SK-N-SH treated with all-trans-retinoic acid at 6 μM for 48 hours (cell line): ENCODE results near the gene NDFIP1.

Experiments used
- ATAC-seq: fragments of 200-7000 bp; cut with Tn5 transposase; 3 replicates; pipeline ENCODE4 v1.9.1; 2020; ENCODE audit warnings: mild to moderate bottlenecking, moderate library complexity
- ARNTL ChIP-seq: fragments of 450-650 bp; formaldehyde crosslinking; IDR thresholded peaks from 2 replicates; pipeline ENCODE4 v1.5.0; 2020; ENCODE audit warnings: low read depth, mild to moderate bottlenecking, moderate library complexity, borderline replicate concordance
- BACH2 ChIP-seq: fragments of 250-450 bp; sonication (Bioruptor Pico); IDR thresholded peaks from 2 replicates; pipeline ENCODE4 v1.9.0; 2021; ENCODE audit warnings: mild to moderate bottlenecking, borderline replicate concordance
- CREB5 ChIP-seq: fragments of 250-450 bp; sonication (Bioruptor Pico); IDR thresholded peaks from 2 replicates; pipeline ENCODE4 v1.5.1; 2020; ENCODE audit warnings: low read depth, mild to moderate bottlenecking, moderate library complexity
- CSDC2 ChIP-seq: fragments of 250-450 bp; sonication (Bioruptor Pico); IDR thresholded peaks from 2 replicates; pipeline ENCODE4 v1.5.0; 2020; ENCODE audit warnings: mild to moderate bottlenecking, moderate library complexity
- CSRNP3 ChIP-seq: fragments of 250-450 bp; sonication (Bioruptor Pico); IDR thresholded peaks from 2 replicates; pipeline ENCODE4 v1.5.1; 2021; ENCODE audit warnings: mild to moderate bottlenecking, moderate library complexity
- ESRRG ChIP-seq: fragments of 250-450 bp; sonication (Bioruptor Pico); IDR thresholded peaks from 2 replicates; pipeline ENCODE4 v1.6.1; 2021; ENCODE audit warnings: mild to moderate bottlenecking
- GLIS3 ChIP-seq: fragments of 250-450 bp; sonication (Bioruptor Pico); IDR thresholded peaks from 2 replicates; pipeline ENCODE4 v1.5.0; 2020; ENCODE audit warnings: mild to moderate bottlenecking, moderate library complexity
- ISL1 ChIP-seq: fragments of 250-450 bp; sonication (Bioruptor Pico); IDR thresholded peaks from 2 replicates; pipeline ENCODE4 v2.1.2; 2022; ENCODE audit warnings: mild to moderate bottlenecking, moderate library complexity
- PPARA ChIP-seq: fragments of 250-450 bp; sonication (Bioruptor Pico); IDR thresholded peaks from 2 replicates; pipeline ENCODE4 v1.5.0; 2020; ENCODE audit warnings: mild to moderate bottlenecking, borderline replicate concordance
- RARB ChIP-seq: fragments of 250-450 bp; sonication (Bioruptor Pico); IDR thresholded peaks from 2 replicates; pipeline ENCODE4 v1.8.0; 2021; ENCODE audit warnings: mild to moderate bottlenecking, moderate library complexity
- TCF4 ChIP-seq: fragments of 250-450 bp; sonication (Bioruptor Pico); IDR thresholded peaks from 2 replicates; pipeline ENCODE4 v1.8.0; 2021; ENCODE audit warnings: mild to moderate bottlenecking, moderate library complexity, borderline replicate concordance
- TOX ChIP-seq: fragments of 250-450 bp; sonication (Bioruptor Pico); IDR thresholded peaks from 2 replicates; pipeline ENCODE4 v1.8.0; 2021; ENCODE audit warnings: mild to moderate bottlenecking, moderate library complexity, borderline replicate concordance
- TSHZ2 ChIP-seq: fragments of 250-450 bp; sonication (Bioruptor Pico); IDR thresholded peaks from 2 replicates; pipeline ENCODE4 v1.5.0; 2020; ENCODE audit warnings: mild to moderate bottlenecking, moderate library complexity
- ZC3H10 ChIP-seq: fragments of 250-450 bp; sonication (Bioruptor Pico); IDR thresholded peaks from 2 replicates; pipeline ENCODE4 v1.5.1; 2021; ENCODE audit warnings: mild to moderate bottlenecking, moderate library complexity
- ZFP3 ChIP-seq: fragments of 250-450 bp; sonication (Bioruptor Pico); IDR thresholded peaks from 2 replicates; pipeline ENCODE4 v1.5.0; 2020; ENCODE audit warnings: mild to moderate bottlenecking, moderate library complexity
- ZFP30 ChIP-seq: fragments of 450-650 bp; formaldehyde crosslinking; IDR thresholded peaks from 2 replicates; pipeline ENCODE4 v1.5.0; 2022; ENCODE audit warnings: mild to moderate bottlenecking, moderate library complexity
- ZNF565 ChIP-seq: fragments of 450-650 bp; formaldehyde crosslinking; conservative IDR thresholded peaks from 2 replicates; pipeline ENCODE4 v1.5.0; 2020; ENCODE audit warnings: low read depth, mild to moderate bottlenecking, moderate library complexity
- ZNF70 ChIP-seq: fragments of 450-650 bp; formaldehyde crosslinking; IDR thresholded peaks from 2 replicates; pipeline ENCODE4 v1.5.0; 2020; ENCODE audit warnings: mild to moderate bottlenecking, moderate library complexity
- ZNF8 ChIP-seq: fragments of 450-650 bp; formaldehyde crosslinking; IDR thresholded peaks from 2 replicates; pipeline ENCODE4 v1.5.0; 2020; ENCODE audit warnings: mild to moderate bottlenecking, moderate library complexity

Gene NDFIP1

GRCh38 chr5:142175461-142176142 is 67.0 kb downstream of the NDFIP1 start:
- TF ChIP-seq ISL1 (CRISPR knock-in tag) (no peak), ZNF8 (CRISPR knock-in tag) (no peak), PPARA (CRISPR knock-in tag) (no peak), ZC3H10 (CRISPR knock-in tag) (no peak), BACH2 (CRISPR knock-in tag) (no peak), ZFP30 (CRISPR knock-in tag) (no peak), ESRRG (no peak), ZNF565 (no peak), CREB5 (CRISPR knock-in tag) (no peak), TSHZ2 (no peak), TCF4 (CRISPR knock-in tag) (no peak), GLIS3 (CRISPR knock-in tag) (no peak), CSDC2 (CRISPR knock-in tag) (no peak), ARNTL (no peak), ZFP3 (CRISPR knock-in tag) (no peak), ZNF70 (no peak), TOX (CRISPR knock-in tag) (no peak), RARB (no peak)
- no peak; the same call in 2 of the 3 replicates for ATAC-seq

- no peak for TF ChIP-seq ZFP3 (CRISPR knock-in tag)
- TF ChIP-seq RARB, result no peak
- no peak for TF ChIP-seq ZC3H10 (CRISPR knock-in tag)
- no peak for TF ChIP-seq ZNF565
- TF ChIP-seq TSHZ2, result no peak
- ATAC-seq, result no peak
Measured at GRCh38 chr5:142176255-142176654, 67.7 kb downstream of the NDFIP1 start.

- ATAC-seq, result no peak
- TF ChIP-seq ZFP3 (CRISPR knock-in tag) (no peak), TSHZ2 (no peak), CSRNP3 (CRISPR knock-in tag) (no peak)
Measured at GRCh38 chr5:142178651-142179050, 70.1 kb downstream of the NDFIP1 start.
